SK-N-SH treated with all-trans-retinoic acid at 6 μM for 48 hours (cell line): ENCODE results near the gene LIMS1.

Experiments used
- ATAC-seq: fragments of 200-7000 bp; cut with Tn5 transposase; 3 replicates; pipeline ENCODE4 v1.9.1; 2020; ENCODE audit warnings: mild to moderate bottlenecking, moderate library complexity
- ARNTL ChIP-seq: fragments of 450-650 bp; formaldehyde crosslinking; IDR thresholded peaks from 2 replicates; pipeline ENCODE4 v1.5.0; 2020; ENCODE audit warnings: low read depth, mild to moderate bottlenecking, moderate library complexity, borderline replicate concordance
- CSDC2 ChIP-seq: fragments of 250-450 bp; sonication (Bioruptor Pico); IDR thresholded peaks from 2 replicates; pipeline ENCODE4 v1.5.0; 2020; ENCODE audit warnings: mild to moderate bottlenecking, moderate library complexity
- ESRRG ChIP-seq: fragments of 250-450 bp; sonication (Bioruptor Pico); IDR thresholded peaks from 2 replicates; pipeline ENCODE4 v1.6.1; 2021; ENCODE audit warnings: mild to moderate bottlenecking
- GLIS3 ChIP-seq: fragments of 250-450 bp; sonication (Bioruptor Pico); IDR thresholded peaks from 2 replicates; pipeline ENCODE4 v1.5.0; 2020; ENCODE audit warnings: mild to moderate bottlenecking, moderate library complexity
- ISL1 ChIP-seq: fragments of 250-450 bp; sonication (Bioruptor Pico); IDR thresholded peaks from 2 replicates; pipeline ENCODE4 v2.1.2; 2022; ENCODE audit warnings: mild to moderate bottlenecking, moderate library complexity
- OSR1 ChIP-seq: fragments of 250-450 bp; sonication (Bioruptor Pico); IDR thresholded peaks from 2 replicates; pipeline ENCODE4 v1.8.0; 2022; ENCODE audit warnings: moderate library complexity, mild to moderate bottlenecking, inconsistent platforms
- RARB ChIP-seq: fragments of 250-450 bp; sonication (Bioruptor Pico); IDR thresholded peaks from 2 replicates; pipeline ENCODE4 v1.8.0; 2021; ENCODE audit warnings: mild to moderate bottlenecking, moderate library complexity
- SNAI2 ChIP-seq: fragments of 250-450 bp; sonication (Bioruptor Pico); IDR thresholded peaks from 2 replicates; pipeline ENCODE4 v1.5.0; 2020; ENCODE audit warnings: mild to moderate bottlenecking, moderate library complexity
- TCF4 ChIP-seq: fragments of 250-450 bp; sonication (Bioruptor Pico); IDR thresholded peaks from 2 replicates; pipeline ENCODE4 v1.8.0; 2021; ENCODE audit warnings: mild to moderate bottlenecking, moderate library complexity, borderline replicate concordance
- ZC3H10 ChIP-seq: fragments of 250-450 bp; sonication (Bioruptor Pico); IDR thresholded peaks from 2 replicates; pipeline ENCODE4 v1.5.1; 2021; ENCODE audit warnings: mild to moderate bottlenecking, moderate library complexity
- ZFP3 ChIP-seq: fragments of 250-450 bp; sonication (Bioruptor Pico); IDR thresholded peaks from 2 replicates; pipeline ENCODE4 v1.5.0; 2020; ENCODE audit warnings: mild to moderate bottlenecking, moderate library complexity
- ZNF565 ChIP-seq: fragments of 450-650 bp; formaldehyde crosslinking; conservative IDR thresholded peaks from 2 replicates; pipeline ENCODE4 v1.5.0; 2020; ENCODE audit warnings: low read depth, mild to moderate bottlenecking, moderate library complexity
- ZNF70 ChIP-seq: fragments of 450-650 bp; formaldehyde crosslinking; IDR thresholded peaks from 2 replicates; pipeline ENCODE4 v1.5.0; 2020; ENCODE audit warnings: mild to moderate bottlenecking, moderate library complexity
- TF ChIP-seq, protein P1 (sequence below): fragments of 250-450 bp; sonication (Bioruptor Pico); IDR thresholded peaks from 2 replicates; pipeline ENCODE4 v1.5.0; 2020; ENCODE audit warnings: mild to moderate bottlenecking, moderate library complexity
- TF ChIP-seq, protein P2 (sequence below): fragments of 250-450 bp; sonication (Bioruptor Pico); IDR thresholded peaks from 2 replicates; pipeline ENCODE4 v1.8.0; 2020; ENCODE audit warnings: mild to moderate bottlenecking, moderate library complexity, borderline replicate concordance
- TF ChIP-seq, protein P3 (sequence below): fragments of 250-450 bp; sonication (Bioruptor Pico); IDR thresholded peaks from 2 replicates; pipeline ENCODE4 v1.5.1; 2020; ENCODE audit warnings: low read depth, mild to moderate bottlenecking, moderate library complexity
- TF ChIP-seq, protein P4 (sequence below): fragments of 250-450 bp; sonication (Bioruptor Pico); IDR thresholded peaks from 2 replicates; pipeline ENCODE4 v1.8.0; 2021; ENCODE audit warnings: low read depth, mild to moderate bottlenecking, moderate library complexity, borderline replicate concordance
- TF ChIP-seq, protein P5 (sequence below): fragments of 250-450 bp; sonication (Bioruptor Pico); IDR thresholded peaks from 2 replicates; pipeline ENCODE4 v1.5.1; 2021; ENCODE audit warnings: mild to moderate bottlenecking, moderate library complexity

LIMS1 gene

DNA sequence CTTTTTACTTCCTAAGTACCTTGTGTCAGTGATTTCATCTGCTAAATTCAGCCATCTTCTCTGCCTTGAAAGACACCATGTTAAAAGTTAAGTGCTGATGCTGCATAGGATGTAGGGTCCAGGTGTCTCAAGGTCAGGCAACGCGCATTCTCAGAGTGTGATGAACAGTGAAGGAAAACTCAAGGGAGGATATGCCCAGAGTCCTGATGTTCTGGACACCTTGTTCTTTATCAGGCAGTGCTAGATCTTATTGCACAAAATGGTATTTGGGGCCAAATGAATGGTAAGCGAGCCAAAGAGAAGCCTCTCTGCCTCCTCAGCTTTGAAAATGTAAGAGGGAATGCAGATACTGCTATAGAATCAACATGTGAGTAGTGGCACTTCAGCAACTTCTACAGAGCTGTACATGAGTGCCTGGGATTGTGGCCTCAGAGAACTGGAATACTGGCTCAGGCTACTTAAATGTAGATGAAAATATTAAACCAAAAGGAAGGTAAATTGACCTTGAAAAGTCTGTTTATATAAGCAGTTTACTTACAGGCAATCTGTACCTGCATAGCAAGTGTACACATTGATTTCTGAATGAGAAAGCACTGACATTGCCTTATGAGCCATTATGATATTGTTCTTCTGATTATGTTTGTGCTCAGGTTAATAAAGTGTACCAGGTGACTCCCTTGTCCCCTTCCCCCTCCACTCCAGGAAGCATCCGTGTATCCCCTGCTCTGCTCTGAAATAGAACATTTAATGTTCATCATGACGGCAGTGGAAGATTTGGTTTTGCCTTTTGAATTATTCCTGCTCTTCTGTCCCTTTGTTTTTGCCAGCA, 98.3 kb downstream of the LIMS1 start:
- TF ChIP-seq, protein P1, sequence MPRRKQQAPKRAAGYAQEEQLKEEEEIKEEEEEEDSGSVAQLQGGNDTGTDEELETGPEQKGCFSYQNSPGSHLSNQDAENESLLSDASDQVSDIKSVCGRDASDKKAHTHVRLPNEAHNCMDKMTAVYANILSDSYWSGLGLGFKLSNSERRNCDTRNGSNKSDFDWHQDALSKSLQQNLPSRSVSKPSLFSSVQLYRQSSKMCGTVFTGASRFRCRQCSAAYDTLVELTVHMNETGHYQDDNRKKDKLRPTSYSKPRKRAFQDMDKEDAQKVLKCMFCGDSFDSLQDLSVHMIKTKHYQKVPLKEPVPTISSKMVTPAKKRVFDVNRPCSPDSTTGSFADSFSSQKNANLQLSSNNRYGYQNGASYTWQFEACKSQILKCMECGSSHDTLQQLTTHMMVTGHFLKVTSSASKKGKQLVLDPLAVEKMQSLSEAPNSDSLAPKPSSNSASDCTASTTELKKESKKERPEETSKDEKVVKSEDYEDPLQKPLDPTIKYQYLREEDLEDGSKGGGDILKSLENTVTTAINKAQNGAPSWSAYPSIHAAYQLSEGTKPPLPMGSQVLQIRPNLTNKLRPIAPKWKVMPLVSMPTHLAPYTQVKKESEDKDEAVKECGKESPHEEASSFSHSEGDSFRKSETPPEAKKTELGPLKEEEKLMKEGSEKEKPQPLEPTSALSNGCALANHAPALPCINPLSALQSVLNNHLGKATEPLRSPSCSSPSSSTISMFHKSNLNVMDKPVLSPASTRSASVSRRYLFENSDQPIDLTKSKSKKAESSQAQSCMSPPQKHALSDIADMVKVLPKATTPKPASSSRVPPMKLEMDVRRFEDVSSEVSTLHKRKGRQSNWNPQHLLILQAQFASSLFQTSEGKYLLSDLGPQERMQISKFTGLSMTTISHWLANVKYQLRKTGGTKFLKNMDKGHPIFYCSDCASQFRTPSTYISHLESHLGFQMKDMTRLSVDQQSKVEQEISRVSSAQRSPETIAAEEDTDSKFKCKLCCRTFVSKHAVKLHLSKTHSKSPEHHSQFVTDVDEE (CRISPR knock-in tag) = no peak
- TF ChIP-seq, protein P2, sequence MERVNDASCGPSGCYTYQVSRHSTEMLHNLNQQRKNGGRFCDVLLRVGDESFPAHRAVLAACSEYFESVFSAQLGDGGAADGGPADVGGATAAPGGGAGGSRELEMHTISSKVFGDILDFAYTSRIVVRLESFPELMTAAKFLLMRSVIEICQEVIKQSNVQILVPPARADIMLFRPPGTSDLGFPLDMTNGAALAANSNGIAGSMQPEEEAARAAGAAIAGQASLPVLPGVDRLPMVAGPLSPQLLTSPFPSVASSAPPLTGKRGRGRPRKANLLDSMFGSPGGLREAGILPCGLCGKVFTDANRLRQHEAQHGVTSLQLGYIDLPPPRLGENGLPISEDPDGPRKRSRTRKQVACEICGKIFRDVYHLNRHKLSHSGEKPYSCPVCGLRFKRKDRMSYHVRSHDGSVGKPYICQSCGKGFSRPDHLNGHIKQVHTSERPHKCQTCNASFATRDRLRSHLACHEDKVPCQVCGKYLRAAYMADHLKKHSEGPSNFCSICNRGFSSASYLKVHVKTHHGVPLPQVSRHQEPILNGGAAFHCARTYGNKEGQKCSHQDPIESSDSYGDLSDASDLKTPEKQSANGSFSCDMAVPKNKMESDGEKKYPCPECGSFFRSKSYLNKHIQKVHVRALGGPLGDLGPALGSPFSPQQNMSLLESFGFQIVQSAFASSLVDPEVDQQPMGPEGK = no peak
- TF ChIP-seq ESRRG (CRISPR knock-in tag) (no peak), ZNF565 (CRISPR knock-in tag) (no peak), ZC3H10 (CRISPR knock-in tag) (no peak), CSDC2 (CRISPR knock-in tag) (no peak), ISL1 (CRISPR knock-in tag) (no peak), SNAI2 (CRISPR knock-in tag) (no peak), ZFP3 (CRISPR knock-in tag) (no peak), RARB (CRISPR knock-in tag) (no peak), ZNF70 (CRISPR knock-in tag) (no peak), OSR1 (CRISPR knock-in tag) (no peak), TCF4 (CRISPR knock-in tag) (no peak), GLIS3 (CRISPR knock-in tag) (no peak)
- TF ChIP-seq, protein P3, sequence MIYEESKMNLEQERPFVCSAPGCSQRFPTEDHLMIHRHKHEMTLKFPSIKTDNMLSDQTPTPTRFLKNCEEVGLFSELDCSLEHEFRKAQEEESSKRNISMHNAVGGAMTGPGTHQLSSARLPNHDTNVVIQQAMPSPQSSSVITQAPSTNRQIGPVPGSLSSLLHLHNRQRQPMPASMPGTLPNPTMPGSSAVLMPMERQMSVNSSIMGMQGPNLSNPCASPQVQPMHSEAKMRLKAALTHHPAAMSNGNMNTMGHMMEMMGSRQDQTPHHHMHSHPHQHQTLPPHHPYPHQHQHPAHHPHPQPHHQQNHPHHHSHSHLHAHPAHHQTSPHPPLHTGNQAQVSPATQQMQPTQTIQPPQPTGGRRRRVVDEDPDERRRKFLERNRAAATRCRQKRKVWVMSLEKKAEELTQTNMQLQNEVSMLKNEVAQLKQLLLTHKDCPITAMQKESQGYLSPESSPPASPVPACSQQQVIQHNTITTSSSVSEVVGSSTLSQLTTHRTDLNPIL = no peak
- TF ChIP-seq, protein P4, sequence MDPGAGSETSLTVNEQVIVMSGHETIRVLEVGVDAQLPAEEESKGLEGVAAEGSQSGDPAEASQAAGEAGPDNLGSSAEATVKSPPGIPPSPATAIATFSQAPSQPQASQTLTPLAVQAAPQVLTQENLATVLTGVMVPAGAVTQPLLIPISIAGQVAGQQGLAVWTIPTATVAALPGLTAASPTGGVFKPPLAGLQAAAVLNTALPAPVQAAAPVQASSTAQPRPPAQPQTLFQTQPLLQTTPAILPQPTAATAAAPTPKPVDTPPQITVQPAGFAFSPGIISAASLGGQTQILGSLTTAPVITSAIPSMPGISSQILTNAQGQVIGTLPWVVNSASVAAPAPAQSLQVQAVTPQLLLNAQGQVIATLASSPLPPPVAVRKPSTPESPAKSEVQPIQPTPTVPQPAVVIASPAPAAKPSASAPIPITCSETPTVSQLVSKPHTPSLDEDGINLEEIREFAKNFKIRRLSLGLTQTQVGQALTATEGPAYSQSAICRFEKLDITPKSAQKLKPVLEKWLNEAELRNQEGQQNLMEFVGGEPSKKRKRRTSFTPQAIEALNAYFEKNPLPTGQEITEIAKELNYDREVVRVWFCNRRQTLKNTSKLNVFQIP (CRISPR knock-in tag) = no peak
- TF ChIP-seq, protein P5, sequence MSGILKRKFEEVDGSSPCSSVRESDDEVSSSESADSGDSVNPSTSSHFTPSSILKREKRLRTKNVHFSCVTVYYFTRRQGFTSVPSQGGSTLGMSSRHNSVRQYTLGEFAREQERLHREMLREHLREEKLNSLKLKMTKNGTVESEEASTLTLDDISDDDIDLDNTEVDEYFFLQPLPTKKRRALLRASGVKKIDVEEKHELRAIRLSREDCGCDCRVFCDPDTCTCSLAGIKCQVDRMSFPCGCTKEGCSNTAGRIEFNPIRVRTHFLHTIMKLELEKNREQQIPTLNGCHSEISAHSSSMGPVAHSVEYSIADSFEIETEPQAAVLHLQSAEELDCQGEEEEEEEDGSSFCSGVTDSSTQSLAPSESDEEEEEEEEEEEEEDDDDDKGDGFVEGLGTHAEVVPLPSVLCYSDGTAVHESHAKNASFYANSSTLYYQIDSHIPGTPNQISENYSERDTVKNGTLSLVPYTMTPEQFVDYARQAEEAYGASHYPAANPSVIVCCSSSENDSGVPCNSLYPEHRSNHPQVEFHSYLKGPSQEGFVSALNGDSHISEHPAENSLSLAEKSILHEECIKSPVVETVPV (CRISPR knock-in tag) = no peak

DNA sequence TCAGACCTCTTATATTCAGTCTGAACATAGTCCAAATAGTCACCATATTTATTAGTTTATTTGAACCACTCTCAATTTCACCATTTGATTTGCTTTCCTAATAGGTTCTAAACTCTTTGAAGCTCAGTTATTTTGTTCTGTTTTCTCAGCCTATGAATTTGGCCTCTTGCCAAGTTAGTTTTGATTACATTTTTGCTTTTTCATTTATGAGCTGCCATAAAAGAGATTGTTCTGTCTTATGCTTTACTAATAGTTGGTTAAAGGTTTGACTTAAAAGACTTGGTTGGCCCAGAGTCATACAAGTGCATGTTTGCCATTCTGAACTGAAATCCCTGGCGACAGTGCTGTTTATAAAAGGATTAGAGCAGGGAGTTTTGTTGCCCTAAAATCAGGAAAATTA, 99.1 kb downstream of the LIMS1 start:
- ATAC-seq = no peak
- TF ChIP-seq SNAI2 (CRISPR knock-in tag) (no peak), ESRRG (CRISPR knock-in tag) (no peak), ARNTL (CRISPR knock-in tag) (no peak), ZFP3 (CRISPR knock-in tag) (no peak), TCF4 (CRISPR knock-in tag) (no peak), ZNF70 (CRISPR knock-in tag) (no peak)
- TF ChIP-seq, protein P1 (CRISPR knock-in tag) = no peak
- TF ChIP-seq, protein P2 = no peak
- TF ChIP-seq, protein P3 = no peak
- TF ChIP-seq, protein P4 (CRISPR knock-in tag) = no peak

More for the DNA sequence above, 98.3 kb downstream of the LIMS1 start:
- no peak for ATAC-seq
